ENCODE data around the gene TMBIM6.
"Not testable (repeated sequence)": the region's sequence is repeated elsewhere in the genome, so short reads cannot be mapped to it uniquely, and the experiment has no call there.

Gene TMBIM6

GRCh38 chr12:49740930-49741881 lies at the start of gene TMBIM6:
Gene TMBIM6, plus strand, starts transcription at chr12:49741557. Its CDS starts 10,937 bp downstream, at chr12:49752494.
- DNase-seq: peak; percentile 99 to 100

DNA sequence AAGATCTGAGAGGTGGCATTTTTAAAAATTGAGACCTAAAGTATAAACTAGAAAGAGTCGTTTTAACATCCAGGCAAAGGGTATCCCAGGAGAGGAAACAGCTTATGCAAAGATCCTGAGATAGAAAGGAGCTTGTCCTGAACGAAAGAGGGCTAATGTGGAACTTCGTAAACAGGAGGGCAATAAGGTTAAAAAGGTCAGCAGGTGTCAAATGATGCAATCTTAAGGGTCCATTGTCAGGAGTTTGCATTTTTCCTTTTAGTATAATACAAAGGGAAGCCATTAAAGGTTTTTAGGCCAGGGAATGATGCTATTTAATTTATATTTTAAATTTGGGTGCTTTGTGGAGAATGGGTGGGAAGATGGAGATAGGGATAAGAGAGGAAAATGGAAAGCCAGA lies 48.5 kb upstream of the TMBIM6 start:
- no peak for DNase-seq

GRCh38 chr12:49693931-49694444 lies 47.4 kb upstream of the TMBIM6 start:
- no peak for DNase-seq

DNA sequence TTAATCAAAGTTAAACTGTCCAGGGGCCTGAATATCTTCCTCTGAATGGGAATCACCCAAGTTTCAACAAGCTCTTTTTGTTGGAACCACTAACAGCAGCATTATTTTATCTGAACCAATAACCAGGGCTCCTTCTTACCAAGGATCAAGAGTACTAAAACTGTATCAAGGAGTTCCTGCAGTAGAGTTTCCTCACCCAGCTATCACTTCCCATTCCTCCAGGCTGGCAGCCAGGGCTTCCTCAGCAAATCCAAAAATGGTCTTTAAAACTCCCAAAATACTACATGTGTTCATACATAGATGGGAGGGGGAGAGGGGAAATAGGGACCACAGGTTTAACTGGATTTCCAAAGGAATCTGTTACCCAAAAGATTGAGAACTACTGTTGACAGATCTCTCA lies 44.6 kb upstream of the TMBIM6 start:
- DNase-seq: no peak

- DNase-seq: no peak
Measured at GRCh38 chr12:49697808-49698207, 43.5 kb upstream of the TMBIM6 start.

GRCh38 chr12:49698619-49699545 lies 42.5 kb upstream of the TMBIM6 start:
- peak in 1 of 2 experiments; percentile 4 for DNase-seq

DNA sequence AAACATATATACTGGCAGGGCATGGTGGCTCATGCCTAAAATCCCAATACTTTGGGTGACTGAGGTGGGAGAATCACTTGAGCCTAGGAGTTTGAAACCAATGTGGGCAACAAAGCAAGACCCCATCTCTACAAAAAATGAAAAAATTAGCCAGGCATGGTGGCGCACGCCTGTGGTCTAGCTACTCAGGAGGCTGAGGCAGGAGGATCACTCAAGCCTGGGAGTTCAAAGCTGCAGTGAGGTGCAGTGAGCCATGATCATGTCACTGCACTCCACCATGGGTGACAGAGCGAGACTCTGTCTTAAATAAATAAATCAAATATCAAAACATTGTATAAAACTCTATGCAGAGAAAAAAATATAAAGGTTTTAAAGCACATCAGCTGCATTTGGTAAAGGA lies 39.3 kb upstream of the TMBIM6 start:
- DNase-seq: no peak

- DNase-seq: no peak
Measured at GRCh38 chr12:49702676-49703215, 38.6 kb upstream of the TMBIM6 start.

- peak in 1 of 2 experiments; percentile 13 for DNase-seq
Measured at GRCh38 chr12:49703647-49704137, 37.7 kb upstream of the TMBIM6 start.

DNA sequence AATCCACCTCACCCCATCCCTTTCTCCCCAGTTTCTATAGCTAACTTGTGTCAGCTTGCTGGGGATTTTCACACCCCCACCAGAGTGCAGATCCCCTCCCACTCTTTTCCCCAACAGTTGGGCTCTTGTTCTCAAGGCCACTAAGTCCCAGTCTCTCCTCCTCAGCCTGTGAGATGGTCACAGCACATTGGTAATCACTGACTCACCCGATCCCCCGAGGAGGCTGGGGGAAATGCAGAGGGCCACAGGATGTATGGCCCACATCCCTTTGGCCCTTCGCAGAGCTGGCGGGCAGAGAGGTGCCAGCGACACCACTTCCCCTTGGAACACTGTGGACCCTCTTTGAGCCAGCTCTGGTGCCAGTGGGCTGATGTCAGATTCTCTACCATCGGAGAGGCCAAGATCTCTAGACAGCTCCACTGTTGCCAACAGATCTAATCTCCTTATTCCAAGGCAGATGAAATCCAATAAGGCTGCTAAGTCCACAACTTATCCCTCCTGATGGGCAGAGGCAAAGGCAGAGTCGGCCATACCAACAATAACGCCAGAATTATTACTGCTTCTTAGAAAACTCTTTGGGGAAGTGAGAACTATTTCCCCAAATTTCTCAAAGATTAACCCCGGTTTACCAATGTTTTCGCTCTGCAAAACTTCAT lies 35.8 kb upstream of the TMBIM6 start:
- DNase-seq: peak in 1 of 2 experiments; percentile 16

- DNase-seq: peak; percentile 41 to 69
Measured at GRCh38 chr12:49706351-49707127, 34.8 kb upstream of the TMBIM6 start.

GRCh38 chr12:49707128-49707811 lies 34.1 kb upstream of the TMBIM6 start, which contains the start of gene FMNL3:
Gene FMNL3, minus strand, starts transcription at chr12:49707405. Its CDS starts 225 bp downstream, at chr12:49707180.
- peak; percentile 78 to 90 for DNase-seq

GRCh38 chr12:49707812-49708147 lies 33.6 kb upstream of the TMBIM6 start:
- DNase-seq: no peak

- no peak for DNase-seq
Measured at GRCh38 chr12:49708851-49709250, 32.5 kb upstream of the TMBIM6 start.

DNA sequence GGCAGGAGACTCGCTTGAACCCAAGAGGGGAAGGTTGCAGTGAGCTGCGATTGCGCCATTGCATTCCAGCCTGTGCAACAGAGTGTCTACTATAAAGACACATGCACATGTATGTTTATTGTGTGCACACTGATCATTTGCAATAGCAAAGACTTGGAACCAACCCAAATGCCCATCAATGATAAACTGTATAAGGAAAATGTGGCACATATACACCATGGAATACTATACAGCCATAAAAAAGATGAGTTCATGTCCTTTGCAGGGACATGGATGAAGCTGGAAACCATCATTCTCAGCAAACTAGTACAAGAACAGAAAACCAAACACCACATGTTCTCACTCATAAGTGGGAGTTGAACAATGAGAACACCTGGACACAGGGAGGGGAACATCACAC lies 27.4 kb upstream of the TMBIM6 start:
- not testable (repeated sequence) for DNase-seq

- DNase-seq: no peak
Measured at GRCh38 chr12:49716553-49716952, 24.8 kb upstream of the TMBIM6 start.

GRCh38 chr12:49717800-49718199 lies 23.6 kb upstream of the TMBIM6 start:
- not testable (repeated sequence) for DNase-seq

- DNase-seq: no peak
Measured at GRCh38 chr12:49720214-49720613, 21.1 kb upstream of the TMBIM6 start.

- not testable (repeated sequence) for DNase-seq
Measured at GRCh38 chr12:49721355-49721754, 20.0 kb upstream of the TMBIM6 start.

GRCh38 chr12:49728446-49728845 lies 12.9 kb upstream of the TMBIM6 start:
- DNase-seq: no peak

- no peak for DNase-seq
Measured at GRCh38 chr12:49730050-49730449, 11.3 kb upstream of the TMBIM6 start.

All from NCI-H524 (cell line).